ENCODE measurements around the gene RTRAF.

GRCh38 chr14:52031781-52032180 lies 42.4 kb downstream of the RTRAF start:
- TF ChIP-seq CTCF (IDR thresholded peaks at IDR 0.05) (no peak), EZH2 (IDR thresholded peaks at IDR 0.05; ENCODE audit: borderline replicate concordance, insufficient read depth, low read depth, low read length, poor library complexity, severe bottlenecking) (no peak)
